K562 (cell line): ENCODE results near the gene GNS. TPM values are rescaled to one million over a fixed set of nuclear protein-coding genes. Genes with fewer than 3 reads are reported as not detected.

ENCODE experiments used
- CTCF ChIP-seq, 3 experiments: IDR thresholded peaks in 2 of 3; conservative IDR thresholded peaks in 1 of 3; 2 replicates each; pipeline ENCODE4 v1.5.1; 2011 to 2012; ENCODE audit warnings: low read length in 3 of 3, mild to moderate bottlenecking in 3 of 3, control low read depth in 2 of 3, improper control_type of control experiment in 1 of 3, inconsistent platforms in 1 of 3, low read depth in 1 of 3, mixed read lengths in 1 of 3, moderate library complexity in 1 of 3; ENCODE audit not compliant: insufficient read depth in 2 of 3
- ELK1 ChIP-seq: sonication (generic); formaldehyde crosslinking; IDR thresholded peaks from 2 replicates; pipeline ENCODE4 v1.8.1; 2022; ENCODE audit warnings: missing genetic modification reagents
- KAT7 ChIP-seq: sonication (generic); formaldehyde crosslinking; IDR thresholded peaks from 2 replicates; pipeline ENCODE4 v1.8.0; 2022; ENCODE audit warnings: missing genetic modification reagents, mild to moderate bottlenecking, borderline replicate concordance
- RAD21 ChIP-seq, 2 experiments: fragments of 250-450 bp in 1 of 2; fragments of 450-650 bp in 1 of 2; sonication (Bioruptor Pico) in 1 of 2; formaldehyde crosslinking in 1 of 2; IDR thresholded peaks in 1 of 2; conservative IDR thresholded peaks in 1 of 2; 2 replicates each; pipeline versions ENCODE4 v1.4.0 to v1.8.0; 2020 to 2022; ENCODE audit warnings: mild to moderate bottlenecking in 2 of 2, moderate library complexity in 1 of 2
- REST ChIP-seq, 2 experiments: fragments of 450-650 bp; formaldehyde crosslinking in 1 of 2; IDR thresholded peaks; 2 replicates each; pipeline versions ENCODE4 v1.4.0 to v1.6.1; 2014 to 2020; ENCODE audit warnings: mild to moderate bottlenecking in 2 of 2, borderline replicate concordance in 1 of 2, low read depth in 1 of 2
- SNIP1 ChIP-seq: fragments of 450-650 bp; IDR thresholded peaks from 2 replicates; pipeline ENCODE4 v1.7.1; 2017; ENCODE audit warnings: low read depth, mild to moderate bottlenecking
- TEAD4 ChIP-seq, 2 experiments: sonication (generic) in 1 of 2; formaldehyde crosslinking in 1 of 2; IDR thresholded peaks; 2 replicates each; pipeline versions ENCODE4 v1.6.1 to v1.8.0; 2012 to 2022; ENCODE audit warnings: borderline replicate concordance in 1 of 2, inconsistent platforms in 1 of 2, low read length in 1 of 2, mild to moderate bottlenecking in 1 of 2, missing genetic modification reagents in 1 of 2
- THAP12 ChIP-seq: fragments of 250-450 bp; sonication (Bioruptor Pico); IDR thresholded peaks from 2 replicates; pipeline ENCODE4 v1.9.0; 2021; ENCODE audit warnings: mild to moderate bottlenecking, inconsistent platforms
- TRIM28 ChIP-seq: fragments of 450-650 bp; IDR thresholded peaks from 2 replicates; pipeline ENCODE4 v1.6.1; 2017
- XRCC3 ChIP-seq: fragments of 450-650 bp; IDR thresholded peaks from 2 replicates; pipeline ENCODE4 v1.6.1; 2017; ENCODE audit warnings: mild to moderate bottlenecking, moderate library complexity
- ZBTB5 ChIP-seq: fragments of 450-650 bp; IDR thresholded peaks from 2 replicates; pipeline ENCODE4 v1.6.1; 2017; ENCODE audit warnings: antibody characterized with exemption
- polyA plus RNA-seq, 8 experiments: library from polyadenylated mRNA; depleted of rRNA in 4 of 8; stranded (reverse) in 5 of 8; unstranded in 3 of 8; fragments of >200 nt; fragmentation: Nextera tagmentation in 2 of 8; fragmentation: Illumina TruSeq in 1 of 8; extraction: Ambion mirVana in 2 of 8; extraction: Trizol in 1 of 8; gene quantifications; 2 replicates each; pipeline versions ENCODE4 v1.2.1 to v1.2.3, GENCODE V29; 2011 to 2014; ENCODE audit warnings: inconsistent platforms in 1 of 8, missing spikeins in 1 of 8
- total RNA-seq, 7 experiments: library from RNA; depleted of rRNA in 6 of 7; stranded (reverse); fragments of >200 nt in 6 of 7; fragmentation: Illumina TruSeq in 2 of 7; extraction: Trizol in 2 of 7; gene quantifications; 2 replicates each; pipeline versions ENCODE4 v1.2.1 to v1.2.3, GENCODE V29; 2011 to 2021; ENCODE audit warnings: low replicate concordance in 1 of 7

GNS gene
- total and polyA plus RNA-seq, 9 of the 15 experiments (the other 6 are each of a cell fraction or from before 2014, with no cell fraction given) = 4.6 to 30.3 (median 18.9) TPM

- TF ChIP-seq THAP12 = no peak
- no peak for TF ChIP-seq XRCC3
- TF ChIP-seq TEAD4 (IDR thresholded peaks at IDR 0.05; ENCODE audit: low read length) = no peak
- no peak for TF ChIP-seq TEAD4 (CRISPR knock-in tag; IDR thresholded peaks at IDR 0.05; ENCODE audit: borderline replicate concordance)
- TF ChIP-seq KAT7 (CRISPR knock-in tag) = no peak
- TF ChIP-seq RAD21 (CRISPR knock-in tag; conservative IDR thresholded peaks at IDR 0.05 in 1 of 2, IDR thresholded peaks at IDR 0.05 in 1 of 2) = peak in 1 of 2 experiments; percentile 49; a peak in 2 of 4 replicates
- TF ChIP-seq REST (IDR thresholded peaks at IDR 0.05; ENCODE audit: borderline replicate concordance) = 0 out of 2 replicates have a peak, but pooled peaks have one; percentile 21
- no peak for TF ChIP-seq REST (CRISPR knock-in tag; IDR thresholded peaks at IDR 0.05; ENCODE audit: low read depth)
- TF ChIP-seq CTCF (IDR thresholded peaks at IDR 0.05 in 2 of 3, conservative IDR thresholded peaks at IDR 0.05 in 1 of 3; ENCODE audit: insufficient read depth in 2 of 3, low read depth in 1 of 3, low read length in 3 of 3) = peak; percentile 39 to 90 (median 68); a peak in 4 of 6 replicates
- no peak for TF ChIP-seq ZBTB5
- TF ChIP-seq SNIP1 = no peak
- TF ChIP-seq TRIM28 = no peak
- TF ChIP-seq ELK1 (CRISPR knock-in tag) = no peak
Measured at GRCh38 chr12:64801381-64801780, 42.2 kb upstream of the GNS start (continued).
